HG03095 (cell line): Measurements from ENCODE around the gene RNF112.

Experiments used
- ATAC-seq: cut with Tn5 transposase; IDR thresholded peaks from one replicate; pipeline ENCODE4 v1.9.1; 2021; ENCODE audit warnings: moderate library complexity; ENCODE audit not compliant: unreplicated experiment

RNF112 gene

GRCh38 chr17:19387921-19388521 lies 23.0 kb upstream of the RNF112 start:
- no peak for ATAC-seq

DNA sequence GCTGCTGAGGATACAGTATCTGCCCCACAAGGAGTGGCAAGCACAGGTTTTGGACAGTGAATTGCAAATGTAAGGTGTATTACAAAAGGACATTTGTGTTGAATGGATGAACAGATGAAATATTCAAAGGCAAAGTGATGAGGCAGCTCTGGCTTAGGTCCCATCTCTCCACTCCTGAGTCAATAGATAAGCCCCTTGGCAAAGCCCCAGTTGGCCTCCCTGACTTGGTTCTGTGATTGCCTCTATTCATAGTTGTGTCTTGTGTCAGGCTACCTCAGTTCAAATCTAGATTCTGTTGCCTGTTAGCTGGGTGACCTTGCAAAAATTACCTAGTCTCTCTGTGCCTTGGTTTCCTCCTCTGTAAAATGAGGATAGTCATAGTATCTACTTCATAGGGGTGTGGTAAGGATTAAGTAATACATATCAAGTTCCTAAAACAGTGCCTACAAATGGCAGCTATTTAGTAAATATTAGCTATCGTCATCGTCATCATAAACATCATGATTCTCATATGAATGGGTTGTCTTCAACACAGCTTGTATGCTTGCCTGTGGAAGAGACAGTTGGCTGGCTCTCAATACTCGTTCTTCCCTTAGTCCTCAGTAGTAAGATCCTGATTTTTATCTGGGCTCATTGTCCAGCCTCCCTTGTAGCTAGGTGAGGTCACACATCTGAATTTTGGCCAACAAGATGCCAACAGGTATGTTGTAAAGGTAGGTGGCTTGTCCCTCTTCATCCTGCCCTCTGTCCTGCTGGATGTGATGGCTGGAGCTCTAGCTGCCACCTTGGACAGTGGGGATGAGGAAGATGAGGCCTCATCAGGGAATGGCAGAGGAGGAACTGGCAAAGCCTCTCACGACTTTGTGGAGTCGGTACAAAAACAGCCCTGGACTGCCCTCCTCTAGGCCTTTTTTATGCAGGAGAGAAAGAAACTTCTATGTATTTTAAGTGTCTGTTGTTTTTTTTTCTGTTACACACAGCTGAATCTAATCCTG lies 21.9 kb upstream of the RNF112 start:
- ATAC-seq = no peak

DNA sequence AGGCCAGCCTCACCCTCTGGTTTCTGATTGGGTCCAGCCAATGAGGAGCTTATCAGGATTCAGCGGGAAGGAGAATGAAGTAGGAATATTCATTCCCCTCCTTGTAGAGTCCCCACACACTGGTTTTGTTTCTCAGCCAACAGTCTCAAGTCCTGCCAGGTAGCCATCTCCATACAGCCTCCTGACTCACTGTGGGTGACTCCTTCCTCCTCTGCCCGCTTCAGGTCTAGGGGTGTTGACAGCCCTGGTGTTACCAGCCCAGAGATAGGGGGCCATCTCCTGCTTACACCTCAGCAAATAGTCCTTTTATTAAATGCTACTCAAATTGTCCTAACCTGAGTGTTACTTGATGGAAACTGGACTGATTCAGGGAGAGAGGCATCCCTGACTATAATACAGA lies 20.1 kb upstream of the RNF112 start:
- ATAC-seq = no peak

DNA sequence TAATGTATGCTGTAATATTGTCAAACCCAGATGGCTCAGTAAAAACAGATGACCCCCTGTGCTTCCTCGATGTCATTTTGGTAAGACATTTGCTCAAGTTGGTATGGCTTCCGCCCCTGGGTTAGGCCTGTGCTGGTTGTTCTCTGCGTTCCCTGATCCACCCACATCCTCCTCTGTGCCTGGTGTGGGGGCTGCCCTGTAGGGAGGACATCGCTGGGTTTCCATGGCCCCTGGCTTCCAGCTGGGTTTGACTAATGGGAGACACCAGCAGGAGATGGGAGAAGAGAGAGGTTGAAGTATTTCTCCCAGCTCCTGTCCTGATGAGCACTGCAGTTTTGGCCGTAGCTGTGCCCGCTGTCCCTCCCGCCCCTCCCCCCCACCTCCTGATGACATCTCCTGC lies 19.6 kb upstream of the RNF112 start:
- ATAC-seq = no peak

GRCh38 chr17:19392303-19392702 lies 18.7 kb upstream of the RNF112 start:
- no peak for ATAC-seq

DNA sequence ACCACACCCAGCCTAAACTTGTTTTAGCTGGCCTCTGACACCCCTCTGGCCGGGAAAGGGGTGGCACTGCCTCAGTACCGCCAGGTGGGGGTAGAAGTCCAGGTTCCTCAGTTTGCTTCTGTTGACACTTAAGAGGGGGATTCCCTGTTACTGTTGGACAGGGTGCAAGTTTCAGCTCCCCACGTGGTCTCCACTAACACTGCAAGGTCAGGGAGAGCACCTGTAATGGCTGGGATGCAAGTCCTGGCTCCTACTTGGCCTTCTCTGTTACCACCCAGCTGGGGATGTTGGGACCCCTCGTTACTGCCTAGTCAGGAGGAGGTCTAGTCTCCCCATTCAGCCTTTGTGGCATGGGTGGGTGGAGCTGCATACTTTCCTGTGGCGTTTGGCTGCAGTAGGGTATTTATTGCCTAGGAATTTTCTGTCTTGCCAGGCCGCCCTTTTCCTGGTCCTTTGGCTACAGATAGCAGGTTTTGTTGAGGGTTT lies 13.4 kb upstream of the RNF112 start:
- no peak for ATAC-seq

DNA sequence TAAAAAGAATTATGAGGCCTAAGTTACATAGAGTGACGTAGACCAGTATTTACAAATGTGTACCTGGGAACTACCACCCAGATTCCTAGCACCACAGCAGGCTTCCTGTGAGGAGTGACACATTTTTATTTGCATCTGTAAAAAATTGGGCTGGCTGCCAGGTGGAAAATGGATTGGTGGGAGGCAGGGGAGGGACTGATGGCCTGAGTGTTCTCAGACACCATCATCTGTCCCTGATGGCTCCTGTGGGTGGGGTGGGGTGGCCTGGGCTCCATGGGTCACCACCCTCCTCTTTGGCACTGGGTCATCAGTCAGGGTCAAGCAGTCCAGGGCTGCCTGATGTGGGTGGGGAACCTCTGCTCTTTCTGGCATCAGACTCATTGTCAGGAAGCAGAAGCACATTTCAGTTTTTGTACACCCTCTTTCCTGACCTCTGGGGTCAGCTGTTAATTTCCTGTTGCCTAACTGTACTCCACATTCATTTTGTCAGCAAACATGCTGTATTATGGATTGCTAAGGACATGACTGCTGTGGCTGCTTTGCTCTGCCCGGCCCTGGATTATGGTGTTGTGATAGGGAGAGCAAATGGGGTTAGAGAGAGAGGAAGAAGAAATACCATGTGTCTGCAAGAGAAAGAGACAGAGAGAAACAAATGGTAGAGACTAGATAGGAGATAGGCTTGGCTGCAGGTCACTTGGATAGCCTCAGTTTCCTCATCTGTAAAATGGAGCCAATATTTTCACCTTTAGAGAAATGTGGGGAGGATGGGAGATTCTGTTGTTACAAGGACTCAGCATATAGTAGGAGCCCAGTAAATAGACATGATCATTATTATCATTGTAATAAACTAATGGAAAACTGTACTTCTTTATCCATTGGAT lies 12.5 kb upstream of the RNF112 start:
- ATAC-seq = no peak

GRCh38 chr17:19399750-19400450 lies 11.1 kb upstream of the RNF112 start:
- no peak for ATAC-seq

DNA sequence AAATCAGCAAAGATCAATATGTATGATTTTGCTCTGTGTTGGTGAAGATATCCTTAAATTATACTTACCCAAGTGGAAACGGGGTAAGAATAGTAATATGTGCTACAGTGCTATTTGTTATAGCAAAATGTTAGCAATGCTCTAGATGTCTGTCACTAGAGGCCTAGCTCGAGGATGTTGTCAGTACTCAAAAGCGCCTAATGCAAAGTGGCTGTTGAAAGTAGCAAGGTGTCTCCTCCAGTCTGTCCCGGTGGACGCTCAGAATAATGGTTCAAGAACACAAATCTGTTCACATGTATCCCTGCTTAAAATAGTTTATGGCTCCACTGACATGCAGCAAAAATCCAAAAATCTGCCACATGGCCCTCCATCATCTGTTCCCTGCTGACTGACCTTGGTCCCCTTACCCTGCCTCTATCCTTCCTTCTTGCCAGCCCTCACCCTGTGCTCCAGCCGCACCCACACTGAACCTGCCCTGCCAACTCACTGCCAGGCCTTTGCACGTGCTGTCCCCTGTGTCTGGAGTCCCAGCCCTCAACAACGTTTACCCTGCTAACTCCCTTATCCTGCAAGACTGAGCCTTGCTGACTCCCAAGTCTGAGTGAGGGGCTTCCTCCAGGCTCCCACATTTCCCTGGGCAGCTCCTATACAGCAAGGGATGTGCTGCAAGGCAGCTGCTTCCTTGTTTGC lies 9.6 kb upstream of the RNF112 start:
- no peak for ATAC-seq

DNA sequence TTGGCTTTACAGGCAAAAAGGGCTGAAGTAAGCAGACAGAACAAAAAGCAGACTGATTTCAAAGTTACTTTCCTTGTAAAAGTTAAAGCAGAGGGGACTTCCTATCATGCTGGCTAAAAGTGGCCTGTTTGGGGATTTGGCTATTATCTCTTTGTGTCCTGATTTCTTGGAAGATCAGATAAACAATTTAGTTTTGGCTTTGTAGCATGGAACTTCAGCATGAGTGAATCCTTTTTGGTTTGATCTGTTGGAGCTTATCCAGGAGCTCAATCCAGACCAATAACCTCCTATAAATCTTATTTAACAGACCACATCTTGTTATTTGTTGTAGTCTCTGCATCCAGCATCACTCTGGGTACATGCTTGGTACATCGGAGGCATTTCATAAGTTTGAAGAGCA lies 8.9 kb upstream of the RNF112 start:
- no peak for ATAC-seq

GRCh38 chr17:19403021-19403420 lies 8.0 kb upstream of the RNF112 start:
- no peak for ATAC-seq

DNA sequence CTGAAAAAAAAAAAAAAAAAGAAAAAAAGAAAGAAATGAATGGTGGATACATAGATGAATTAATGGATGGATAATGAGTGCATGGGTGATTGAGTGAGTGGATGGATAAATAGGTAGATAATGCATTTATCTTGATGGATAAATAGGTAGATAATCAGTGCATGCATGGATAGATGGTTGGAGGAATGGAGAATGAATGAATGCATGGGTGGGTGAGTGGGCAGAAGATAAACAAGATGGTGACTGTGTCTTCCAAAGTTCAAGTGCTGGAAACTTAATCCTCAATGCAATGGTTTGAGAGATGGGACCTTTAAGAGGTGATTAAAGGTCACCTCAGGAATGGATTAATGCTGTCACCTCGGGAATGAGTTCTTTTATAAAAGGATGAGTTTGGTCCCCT lies 6.8 kb upstream of the RNF112 start:
- ATAC-seq = no peak

GRCh38 chr17:19405114-19405513 lies 5.9 kb upstream of the RNF112 start:
- ATAC-seq = no peak

DNA sequence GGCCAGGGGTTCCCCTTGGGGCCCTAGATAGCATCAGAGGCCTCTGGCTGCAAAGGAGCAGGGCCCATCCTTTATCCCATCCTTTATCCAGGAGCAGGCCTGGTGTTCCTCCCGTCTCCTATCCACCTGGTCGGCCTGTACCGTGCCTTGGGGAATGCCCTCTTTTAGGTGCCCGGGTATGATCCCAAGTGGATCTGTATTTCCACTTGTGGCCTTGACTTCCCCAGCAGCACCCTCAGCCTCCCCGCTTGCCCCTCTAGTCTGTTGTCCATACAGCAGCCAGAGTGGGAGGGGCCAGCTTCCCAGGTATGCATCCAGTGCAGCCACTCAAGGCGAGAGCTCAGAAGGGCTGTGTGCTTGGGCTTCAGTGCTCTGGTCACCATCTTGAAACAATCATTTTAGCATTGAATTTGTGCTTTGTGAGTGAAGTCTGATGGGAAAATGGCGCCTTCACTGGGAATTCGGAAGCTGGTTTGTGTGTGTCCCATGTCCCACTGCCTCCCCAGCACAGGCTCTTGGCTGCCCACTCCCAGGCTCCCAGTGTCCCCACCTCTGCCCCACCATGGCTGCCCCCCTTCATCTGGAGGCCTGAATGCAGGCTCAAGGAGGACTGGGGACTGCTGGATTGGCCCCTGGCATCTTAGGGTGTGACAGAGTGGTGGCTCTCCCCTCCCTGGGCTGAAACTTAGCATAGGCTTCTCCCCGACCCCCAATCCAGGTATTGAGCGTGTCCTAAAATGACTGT lies 3.3 kb upstream of the RNF112 start:
- ATAC-seq = no peak

GRCh38 chr17:19408346-19408710 lies 2.7 kb upstream of the RNF112 start:
- no peak for ATAC-seq

DNA sequence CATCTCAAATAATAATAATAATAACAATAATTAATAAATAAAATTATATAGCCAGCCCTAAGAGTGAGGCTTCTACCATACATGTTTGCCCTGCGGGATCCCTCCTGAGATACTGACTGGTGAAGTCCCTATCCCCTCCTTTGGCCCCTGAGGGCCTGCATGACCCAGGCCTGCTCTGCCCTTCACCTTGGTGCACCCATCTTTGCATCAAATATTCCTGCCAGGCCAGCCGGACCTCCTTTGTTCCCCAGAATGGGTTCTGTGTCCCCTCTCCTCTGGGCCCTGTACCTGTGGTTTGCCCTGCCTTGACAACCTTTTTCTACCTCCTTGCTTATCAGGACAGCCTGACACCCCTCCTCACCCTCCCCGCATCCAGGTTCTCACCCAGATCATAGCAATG lies 2.0 kb upstream of the RNF112 start:
- no peak for ATAC-seq

DNA sequence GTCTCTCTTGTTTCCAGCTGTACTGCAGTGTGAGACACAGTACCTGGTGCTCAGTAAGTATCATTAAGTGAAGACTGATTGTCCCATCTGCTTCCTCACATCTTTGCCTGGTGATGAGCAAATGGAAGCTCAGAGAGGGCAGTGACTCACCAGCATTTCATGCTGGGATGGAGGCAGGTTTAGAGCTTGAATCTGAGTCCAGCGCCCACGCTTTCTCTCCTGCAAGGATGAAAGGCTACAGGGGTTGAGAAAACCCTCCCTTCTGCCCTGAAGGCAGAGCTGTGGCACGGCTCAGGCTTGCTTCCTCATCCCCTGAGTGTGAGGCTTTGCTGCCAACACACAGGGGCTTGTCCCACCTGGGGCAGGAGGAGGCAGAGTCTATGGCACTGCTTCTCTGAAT lies 1.5 kb upstream of the RNF112 start:
- no peak for ATAC-seq

DNA sequence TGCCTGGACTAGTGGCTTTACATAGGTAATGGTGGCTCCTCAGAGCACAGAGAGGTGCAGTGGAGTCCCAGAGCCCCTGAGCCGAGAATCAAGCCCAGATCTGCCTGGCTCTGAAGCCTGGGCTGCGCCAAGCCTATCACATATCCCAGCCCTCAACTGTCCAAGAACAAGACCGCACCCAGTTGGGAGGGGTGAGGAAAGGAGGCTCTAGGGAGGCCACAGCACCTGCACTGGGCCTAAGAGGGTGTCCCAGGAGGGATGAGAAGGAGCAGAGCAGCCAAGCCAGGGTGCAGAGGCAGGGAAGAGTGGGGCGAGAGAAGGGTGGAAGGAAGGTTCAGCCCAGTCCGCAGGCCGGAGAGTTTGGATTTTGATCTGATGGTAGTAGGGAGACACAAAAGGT lies 941 bp upstream of the RNF112 start:
- ATAC-seq = no peak

- ATAC-seq = no peak
Observed at GRCh38 chr17:19411631-19412030, 599 bp downstream of the RNF112 start.
